GM18909 (cell line): Measurements from ENCODE around the gene APOF.
"Not testable (repeated sequence)": the region's sequence is repeated elsewhere in the genome, so short reads cannot be mapped to it uniquely, and the experiment has no call there.

Experiments used
- ATAC-seq: cut with Tn5 transposase; IDR thresholded peaks from one replicate; pipeline ENCODE4 v1.9.1; 2021; ENCODE audit warnings: mild to moderate bottlenecking; ENCODE audit not compliant: unreplicated experiment, poor library complexity

The APOF gene

GRCh38 chr12:56362130-56363059, at the start of gene APOF:
TSS of gene APOF (minus strand) at chr12:56362857. CDS start at chr12:56362745, 112 bp downstream.
- ATAC-seq = no peak

- ATAC-seq = no peak
Observed at GRCh38 chr12:56411781-56412639, 49.4 kb upstream of the APOF start.

GRCh38 chr12:56410768-56411167, 48.1 kb upstream of the APOF start:
- ATAC-seq = no peak

- no peak for ATAC-seq
Observed at GRCh38 chr12:56408799-56409417, 46.3 kb upstream of the APOF start.

DNA sequence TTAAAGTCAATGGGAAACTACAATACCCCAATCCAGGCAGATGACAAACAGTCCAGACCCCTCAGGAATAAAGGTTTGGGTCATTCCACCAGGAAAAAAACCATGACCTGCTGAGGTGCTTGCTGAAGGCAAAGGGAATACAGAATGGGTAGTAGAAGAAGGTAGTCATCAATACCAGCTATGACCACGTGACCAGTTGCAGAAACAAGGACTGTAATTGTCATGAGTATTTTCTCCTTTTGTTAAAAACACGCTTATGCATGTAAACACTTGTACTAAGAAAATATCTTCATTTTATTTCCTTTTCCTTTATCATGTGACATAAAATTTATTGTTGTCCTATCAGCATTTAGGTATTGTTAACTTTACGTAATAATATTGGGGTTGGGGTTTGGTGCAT, 41.6 kb upstream of the APOF start:
- not testable (repeated sequence) for ATAC-seq

DNA sequence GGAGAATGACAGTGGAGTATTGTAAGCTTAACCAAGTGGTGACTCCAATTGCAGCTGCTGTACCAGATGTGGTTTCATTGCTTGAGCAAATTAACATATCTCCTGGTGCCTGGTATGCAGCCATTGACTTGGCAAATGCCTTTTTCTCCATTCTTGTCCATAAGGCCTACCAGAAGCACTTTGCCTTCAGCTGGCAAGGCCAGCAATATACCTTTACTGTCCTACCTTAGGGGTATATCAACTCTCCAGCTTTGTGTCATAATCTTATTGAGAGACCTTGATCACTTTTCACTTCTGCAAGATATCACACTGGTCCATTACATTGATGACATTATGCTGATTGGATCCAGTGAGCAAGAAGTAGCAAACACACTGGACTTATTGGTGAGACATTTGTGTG, 39.0 kb upstream of the APOF start:
- ATAC-seq = not testable (repeated sequence)

GRCh38 chr12:56401125-56401524, 38.5 kb upstream of the APOF start:
- not testable (repeated sequence) for ATAC-seq

DNA sequence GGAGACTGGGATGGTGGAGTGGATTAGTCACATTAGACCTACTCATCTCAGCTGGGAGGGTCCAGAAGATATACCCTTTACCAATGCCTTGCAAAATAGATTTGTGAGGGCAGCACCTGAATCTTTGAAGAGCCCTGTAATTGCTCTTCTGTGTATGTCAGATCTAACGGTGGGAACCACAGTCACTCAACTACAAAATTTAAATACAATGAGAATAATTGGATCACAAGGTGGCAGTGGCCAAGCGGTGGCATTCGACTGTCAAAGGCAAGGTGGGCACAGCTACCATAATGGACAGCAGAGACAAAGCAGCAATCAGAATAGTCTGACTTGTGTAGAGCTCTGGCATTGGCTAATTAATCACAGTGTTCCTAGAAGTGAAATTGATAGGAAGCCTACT, 36.8 kb upstream of the APOF start:
- not testable (repeated sequence) for ATAC-seq

GRCh38 chr12:56398324-56398723, 35.7 kb upstream of the APOF start:
- ATAC-seq = no peak

- no peak for ATAC-seq
Observed at GRCh38 chr12:56392331-56392730, 29.7 kb upstream of the APOF start.

- no peak for ATAC-seq
Observed at GRCh38 chr12:56391721-56392120, 29.1 kb upstream of the APOF start.

DNA sequence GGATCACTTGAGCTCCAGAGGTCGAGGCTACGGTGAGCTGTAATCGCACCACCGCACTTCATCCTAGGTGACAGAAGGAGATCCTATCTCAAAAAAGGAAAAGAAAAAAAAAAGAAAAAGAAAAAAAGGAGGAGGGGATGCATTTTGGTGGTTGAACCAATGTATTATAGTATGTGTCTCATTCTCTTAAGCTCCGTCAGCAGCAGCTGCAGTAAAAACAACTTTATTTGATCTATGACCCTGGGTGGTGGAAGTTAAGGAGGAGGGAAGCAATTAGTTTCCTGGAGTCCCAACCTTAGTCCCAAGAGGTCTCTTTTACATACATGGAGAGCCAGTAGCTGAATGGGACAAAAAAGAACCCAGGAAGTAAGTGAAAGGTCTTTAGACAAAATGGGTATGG, 26.8 kb upstream of the APOF start:
- no peak for ATAC-seq

GRCh38 chr12:56387152-56387736, 24.6 kb upstream of the APOF start:
- no peak for ATAC-seq

- no peak for ATAC-seq
Observed at GRCh38 chr12:56385873-56386272, 23.2 kb upstream of the APOF start.

DNA sequence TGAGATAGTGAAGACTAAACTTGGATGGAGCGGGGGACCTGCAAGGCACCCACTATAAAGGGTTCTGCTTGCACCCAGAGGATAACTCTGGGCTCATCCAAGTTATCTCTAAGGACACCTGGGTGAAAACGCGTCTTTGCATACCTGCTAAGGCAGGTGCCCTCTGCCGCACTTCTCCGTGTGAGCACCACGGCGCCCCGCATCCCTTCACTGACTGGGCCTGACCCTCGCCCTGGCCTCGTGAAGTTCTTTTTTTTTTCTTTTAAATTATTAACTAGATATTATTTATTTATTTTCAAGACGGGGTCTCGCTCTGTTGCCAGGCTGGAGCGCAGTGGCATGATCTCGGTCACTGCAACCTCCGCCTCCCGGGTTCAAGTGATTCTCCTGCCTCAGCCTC, 20.0 kb upstream of the APOF start:
- no peak for ATAC-seq

GRCh38 chr12:56377989-56378316, 15.3 kb upstream of the APOF start:
- no peak for ATAC-seq

DNA sequence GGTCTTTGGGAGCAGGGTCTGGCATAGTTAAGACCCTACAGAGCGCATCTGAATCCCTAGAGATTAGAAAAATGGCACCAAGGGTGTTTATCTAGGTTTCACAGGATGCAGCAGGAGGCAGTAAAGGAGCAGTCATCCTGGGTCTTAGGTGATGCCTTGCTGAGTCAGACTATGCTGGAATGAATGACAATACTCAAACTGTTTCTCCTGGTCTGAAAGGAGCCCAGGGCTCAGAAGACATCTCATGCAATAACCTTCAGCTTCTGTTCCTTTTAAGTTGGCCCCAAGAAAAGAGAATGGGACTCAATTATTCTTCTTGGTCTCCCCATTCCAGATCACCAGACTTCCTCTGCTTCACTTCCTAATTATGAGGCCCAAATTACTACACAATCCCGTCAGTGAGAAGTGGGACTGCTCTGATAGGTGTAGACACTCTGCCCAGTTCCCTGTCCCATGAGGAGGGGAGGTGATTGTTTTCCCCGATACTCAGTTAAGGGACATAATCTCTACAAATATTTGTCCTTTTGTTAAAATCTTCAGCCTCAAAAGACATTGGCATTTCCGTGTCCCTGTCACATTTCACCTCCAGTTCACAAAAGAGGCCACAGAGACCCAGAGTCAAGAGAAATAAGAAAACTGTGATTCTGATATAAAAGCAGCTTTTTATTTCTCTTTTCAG, 14.8 kb upstream of the APOF start:
- ATAC-seq = no peak

DNA sequence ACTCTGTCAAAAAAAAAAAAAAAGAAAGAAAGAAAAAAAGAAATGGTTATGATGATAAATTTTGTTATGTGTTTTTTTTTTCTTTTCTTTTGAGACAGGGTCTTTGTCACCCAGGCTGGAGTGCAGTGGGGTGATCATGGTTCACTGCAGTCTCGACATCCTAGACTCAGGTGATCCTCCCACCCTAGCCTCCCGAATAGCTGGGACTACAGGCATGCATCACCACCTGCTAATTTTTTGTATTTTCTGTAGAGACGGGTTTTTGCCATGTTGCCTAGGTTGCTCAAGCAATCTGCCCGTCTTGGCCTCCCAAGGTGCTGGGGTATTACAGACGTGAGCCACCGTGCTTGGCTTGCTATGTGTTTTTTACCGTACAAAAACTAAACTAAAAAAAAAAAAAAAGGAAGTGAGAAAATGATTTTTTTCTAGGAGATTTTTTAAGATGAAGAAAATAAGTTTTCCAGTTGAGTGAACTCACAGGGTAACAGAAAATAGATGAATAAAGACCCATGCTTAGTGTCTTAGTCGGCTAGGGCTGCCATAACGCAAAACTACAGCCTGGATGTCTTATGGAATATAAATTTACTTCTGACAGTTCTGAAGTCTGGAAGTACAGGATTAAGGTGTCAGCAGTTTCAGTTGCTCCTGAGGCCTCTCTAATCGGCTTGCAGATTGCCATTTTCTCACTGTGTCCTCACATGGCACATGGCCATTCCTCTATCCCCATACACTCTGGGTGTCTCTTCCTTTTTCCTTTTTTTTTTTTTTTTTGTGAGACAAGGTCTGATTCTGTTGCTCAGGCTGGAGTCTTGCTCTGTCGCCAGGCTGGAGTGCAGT, 13.2 kb upstream of the APOF start:
- peak; percentile 74 for ATAC-seq
